Neural cell (in vitro differentiated cells): ENCODE results near the gene MED22.

Experiments used
- CTCF ChIP-seq: fragments of 450-650 bp; IDR thresholded peaks from 2 replicates; pipeline ENCODE4 v1.5.1; 2014; ENCODE audit warnings: antibody characterized with exemption, mild to moderate bottlenecking, moderate library complexity; ENCODE audit not compliant: poor library complexity, severe bottlenecking
- SMC3 ChIP-seq: fragments of 450-650 bp; conservative IDR thresholded peaks from 2 replicates; pipeline ENCODE4 v1.6.1; 2014; ENCODE audit warnings: antibody characterized with exemption, mild to moderate bottlenecking, moderate library complexity; ENCODE audit not compliant: poor library complexity

- no peak for TF ChIP-seq CTCF
- no peak for TF ChIP-seq SMC3
These were observed 19.3 kb upstream of the MED22 start for GRCh38 chr9:133367221-133367620.
